H1 (cell line): ENCODE results near the gene CDH26. TPM values are rescaled to one million over a fixed set of nuclear protein-coding genes. Genes with fewer than 3 reads are reported as not detected.

Experiments used
- CTCF ChIA-PET: fragments of 300-600 bp; sonication (Branson Sonifier 250); formaldehyde crosslinking; loops from one replicate; lab custom pipeline; 2021; ENCODE audit not compliant: partially characterized antibody; lab: Charles Lee
- POLR2A ChIA-PET: fragments of 300-600 bp; sonication (Branson Sonifier 250); formaldehyde crosslinking; loops from one replicate; lab custom pipeline; 2021; ENCODE audit warnings: inconsistent platforms; ENCODE audit not compliant: partially characterized antibody; lab: Charles Lee
- DNase-seq, 2 experiments: peaks; one replicate each; pipeline versions ENCODE4 v3.0.0 to v3.0.0-alpha.2; 2010 to 2022; ENCODE audit warnings: low spot score in 2 of 2, low read depth in 1 of 2, mixed read lengths in 1 of 2
- FAIRE-seq: peaks from 2 replicates; lab custom pipeline; 2011; peaks lifted over from hg19 to GRCh38; lab: Jason Lieb, UNC
- H2AFZ ChIP-seq: 2 replicates; pipeline ENCODE4 v1.8.1; 2012; ENCODE audit warnings: low read length, inconsistent platforms
- H2AK5ac ChIP-seq: 2 replicates; pipeline ENCODE4 v1.6.1; 2013; ENCODE audit warnings: low read depth, low read length
- H2BK120ac ChIP-seq: replicated peaks from 2 replicates; pipeline ENCODE3; 2013; ENCODE audit warnings: low read depth, low read length, inconsistent platforms
- H2BK12ac ChIP-seq: 2 replicates; pipeline ENCODE4 v1.6.1; 2013; ENCODE audit warnings: low read depth, low read length
- H2BK15ac ChIP-seq: 2 replicates; pipeline ENCODE4 v1.6.1; 2013; ENCODE audit warnings: low read length
- H2BK20ac ChIP-seq: 2 replicates; pipeline ENCODE4 v1.6.1; 2013; ENCODE audit warnings: low read length
- H2BK5ac ChIP-seq: 2 replicates; pipeline ENCODE4 v1.6.1; 2013; ENCODE audit warnings: low read depth, low read length
- H3K14ac ChIP-seq: 2 replicates; pipeline ENCODE4 v1.6.1; 2013; ENCODE audit warnings: inconsistent platforms; ENCODE audit not compliant: insufficient read length
- H3K18ac ChIP-seq: 2 replicates; pipeline ENCODE4 v1.6.1; 2013; ENCODE audit warnings: low read length; ENCODE audit errors: extremely low read depth
- H3K23ac ChIP-seq: 2 replicates; pipeline ENCODE4 v1.6.1; 2013; ENCODE audit warnings: inconsistent platforms; ENCODE audit not compliant: insufficient read length
- H3K23me2 ChIP-seq: 2 replicates; pipeline ENCODE4 v1.6.1; 2013; ENCODE audit warnings: low read depth, low read length
- H3K27ac ChIP-seq: 2 replicates; pipeline ENCODE4 v1.6.1; 2011; ENCODE audit warnings: low read depth, low read length, inconsistent platforms
- H3K27me3 ChIP-seq, 4 experiments: replicated peaks in 1 of 4; 1 replicate in 1 of 4; 2 replicates in 3 of 4; pipeline versions ENCODE4 v1.6.1 to v1.8.1; 2011 to 2013; ENCODE audit warnings: low read length in 3 of 4, mild to moderate bottlenecking in 3 of 4, inconsistent platforms in 2 of 4, mixed read lengths in 2 of 4, moderate library complexity in 1 of 4; ENCODE audit not compliant: control insufficient read depth in 3 of 4, insufficient read depth in 3 of 4; ENCODE audit errors: extremely low read depth in 1 of 4
- H3K36me3 ChIP-seq, 4 experiments: 2 replicates each; pipeline versions ENCODE4 v1.6.1 to v1.8.1; 2011 to 2013; ENCODE audit warnings: mild to moderate bottlenecking in 4 of 4, low read length in 3 of 4, moderate library complexity in 2 of 4, control low read depth in 1 of 4, inconsistent platforms in 1 of 4; ENCODE audit not compliant: insufficient read depth in 4 of 4, control insufficient read depth in 2 of 4
- H3K4ac ChIP-seq: replicated peaks from 2 replicates; pipeline ENCODE3; 2013; ENCODE audit warnings: low read length, low read depth, mixed read lengths, inconsistent platforms; ENCODE audit not compliant: insufficient read length
- H3K4me1 ChIP-seq, 4 experiments: replicated peaks in 1 of 4; 1 replicate in 1 of 4; 2 replicates in 3 of 4; pipeline versions ENCODE4 v1.6.1 to v1.8.1; 2011 to 2013; ENCODE audit warnings: low read length in 3 of 4, inconsistent platforms in 2 of 4, mixed read lengths in 1 of 4; ENCODE audit not compliant: insufficient read depth in 4 of 4, control insufficient read depth in 3 of 4
- H3K4me2 ChIP-seq, 2 experiments: 2 replicates each; pipeline versions ENCODE4 v1.6.1 to v1.8.1; 2011 to 2013; ENCODE audit warnings: low read depth in 2 of 2, low read length in 2 of 2, control low read depth in 1 of 2, inconsistent platforms in 1 of 2, mild to moderate bottlenecking in 1 of 2; ENCODE audit not compliant: insufficient read depth in 1 of 2
- H3K4me3 ChIP-seq, 4 experiments: fragments of 200-600, 300-600 bp in 1 of 4; sonication (generic), shearing (Covaris generic), sonication (Bioruptor Twin) in 1 of 4; 2 replicates each; pipeline versions ENCODE4 v1.5.1 to v1.8.1; 2011 to 2016; ENCODE audit warnings: low read length in 4 of 4, low read depth in 3 of 4, control low read depth in 2 of 4, inconsistent platforms in 2 of 4, mild to moderate bottlenecking in 2 of 4, mixed read lengths in 1 of 4, moderate library complexity in 1 of 4; ENCODE audit not compliant: insufficient read depth in 2 of 4; ENCODE audit errors: extremely low read depth in 1 of 4
- H3K56ac ChIP-seq: replicated peaks from 2 replicates; pipeline ENCODE3; 2013; ENCODE audit warnings: low read depth, mild to moderate bottlenecking, mixed read lengths, low read length, inconsistent platforms; ENCODE audit not compliant: insufficient read length
- H3K79me1 ChIP-seq: 2 replicates; pipeline ENCODE4 v1.6.1; 2013; ENCODE audit warnings: low read depth, low read length, control low read depth
- H3K79me2 ChIP-seq, 2 experiments: 2 replicates each; pipeline versions ENCODE4 v1.6.1 to v1.8.1; 2012 to 2013; ENCODE audit warnings: low read length in 2 of 2, mild to moderate bottlenecking in 2 of 2, inconsistent platforms in 1 of 2; ENCODE audit not compliant: insufficient read depth in 2 of 2, control insufficient read depth in 1 of 2
- H3K9ac ChIP-seq, 4 experiments: replicated peaks in 1 of 4; 1 replicate in 1 of 4; 2 replicates in 3 of 4; pipeline versions ENCODE4 v1.6.1 to v1.8.1; 2011 to 2013; ENCODE audit warnings: low read depth in 3 of 4, low read length in 3 of 4, control low read depth in 2 of 4, mild to moderate bottlenecking in 2 of 4, moderate library complexity in 2 of 4, inconsistent platforms in 1 of 4; ENCODE audit errors: extremely low read depth in 1 of 4
- H3K9me3 ChIP-seq, 2 experiments: 2 replicates each; pipeline versions ENCODE4 v1.6.1 to v1.8.1; 2012 to 2013; ENCODE audit warnings: mild to moderate bottlenecking in 2 of 2, moderate library complexity in 2 of 2, control low read depth in 1 of 2, inconsistent platforms in 1 of 2, low read depth in 1 of 2, low read length in 1 of 2, mixed read lengths in 1 of 2; ENCODE audit not compliant: insufficient read depth in 2 of 2
- H4K20me1 ChIP-seq, 2 experiments: replicated peaks in 1 of 2; 2 replicates each; pipeline versions ENCODE3 to v1.8.1; 2011 to 2013; ENCODE audit warnings: inconsistent platforms in 2 of 2, low read length in 2 of 2, mild to moderate bottlenecking in 1 of 2; ENCODE audit not compliant: insufficient read depth in 2 of 2, control insufficient read depth in 1 of 2
- H4K5ac ChIP-seq: 2 replicates; pipeline ENCODE4 v1.6.1; 2013; ENCODE audit warnings: low read length, low read depth, mixed read lengths, inconsistent platforms; ENCODE audit not compliant: insufficient read length
- H4K8ac ChIP-seq: 2 replicates; pipeline ENCODE4 v1.8.0; 2013; ENCODE audit warnings: mild to moderate bottlenecking, moderate library complexity, low read length, inconsistent platforms; ENCODE audit not compliant: insufficient read depth; ENCODE audit errors: extremely low read depth
- H4K91ac ChIP-seq: replicated peaks from 2 replicates; pipeline ENCODE3; 2013; ENCODE audit warnings: low read length, mixed read lengths, inconsistent platforms; ENCODE audit not compliant: insufficient read length
- CHD2 ChIP-seq: IDR thresholded peaks from 2 replicates; pipeline ENCODE4 v1.6.1; 2012; ENCODE audit warnings: low read length, improper control_type of control experiment
- CTCF ChIP-seq, 3 experiments: IDR thresholded peaks; 1 replicate in 2 of 3; 2 replicates in 1 of 3; pipeline versions ENCODE4 v1.5.1 to v1.6.1; 2011; ENCODE audit warnings: low read length in 3 of 3, mild to moderate bottlenecking in 3 of 3, inconsistent platforms in 2 of 3, low read depth in 1 of 3, moderate library complexity in 1 of 3; ENCODE audit not compliant: insufficient read depth in 1 of 3; ENCODE audit errors: control extremely low read depth in 1 of 3
- FOSL1 ChIP-seq: IDR thresholded peaks from 2 replicates; pipeline ENCODE4 v1.6.1; 2011; ENCODE audit warnings: mild to moderate bottlenecking, low read depth, low read length, moderate library complexity; ENCODE audit not compliant: insufficient read depth
- KDM1A ChIP-seq: fragments of 200-600, 300-600 bp; sonication (generic); IDR thresholded peaks from 2 replicates; pipeline ENCODE4 v1.7.1; 2016; ENCODE audit warnings: mild to moderate bottlenecking, low read length, borderline replicate concordance
- POLR2AphosphoS5 ChIP-seq: IDR thresholded peaks from 2 replicates; pipeline ENCODE4 v1.6.1; 2011; ENCODE audit warnings: low read depth, low read length
- TAF1 ChIP-seq: IDR thresholded peaks from 2 replicates; pipeline ENCODE4 v1.6.1; 2011; ENCODE audit warnings: mild to moderate bottlenecking, low read depth, low read length
- TEAD4 ChIP-seq: IDR thresholded peaks from 2 replicates; pipeline ENCODE4 v1.6.1; 2012; ENCODE audit warnings: low read depth, low read length, inconsistent platforms, mixed read lengths
- USF2 ChIP-seq: IDR thresholded peaks from 2 replicates; pipeline ENCODE4 v1.6.1; 2011; ENCODE audit warnings: low read length, improper control_type of control experiment
- WGBS, 2 experiments: shearing (Covaris generic) in 1 of 2; methylation state at CpG; one replicate each; pipeline versions ENCODE4 v1.1.6 to v1.1.7; 2013 to 2015; ENCODE audit warnings: low lambda C conversion rate in 2 of 2, mixed read lengths in 2 of 2, inconsistent platforms in 1 of 2, low coverage in 1 of 2, missing lambda C conversion rate in 1 of 2; ENCODE audit not compliant: insufficient replicate concordance in 2 of 2, insufficient coverage in 1 of 2, insufficient read length in 1 of 2; ENCODE audit errors: extremely low coverage in 1 of 2, missing lambda C conversion rate in 1 of 2; 5-methylcytosine and 5-hydroxymethylcytosine counted together
- polyA plus RNA-seq, 7 experiments: library from polyadenylated mRNA; depleted of rRNA in 3 of 7; stranded (reverse) in 5 of 7; unstranded in 2 of 7; fragments of >200 nt in 5 of 7; fragments of 200-250 nt in 2 of 7; gene quantifications; 1 replicate in 5 of 7; 2 replicates in 1 of 7; 4 replicates in 1 of 7; pipeline versions ENCODE4 v1.2.1 to v1.2.3, GENCODE V29; 2011 to 2013; ENCODE audit warnings: missing spikeins in 2 of 7, mixed read lengths in 2 of 7
- total RNA-seq: library from RNA; stranded (reverse); fragmentation: NEBNext Ultra II Directional; extraction: Animal tissue kit (Norgen Biotek cat#: 25700); gene quantifications from 2 replicates; pipeline ENCODE4 v1.2.1, GENCODE V29; 2021

The CDH26 gene
- total and polyA plus RNA-seq, 2 of the 8 experiments (the other 6 are each of a cell fraction or from before 2014, with no cell fraction given): 1.5 to 1.7 TPM

GRCh38 chr20:59993736-59994430 lies 35.7 kb downstream of the CDH26 start:
- no peak overlapping the region for H3K56ac ChIP-seq
- peak overlapping the region; percentile 44 for H2BK120ac ChIP-seq
- CTCF ChIA-PET: interaction anchor here (0.8 to 4.1 kb wide), 5 partner anchors 9 to 64 kb away, joined by 3 to 12 read pairs (median 5); no protein-coding TSS in a partner anchor
- peak overlapping the region in 3 of 4 experiments; percentile 12 to 45 (median 37); a peak in 4 of 7 replicates for H3K9ac ChIP-seq
- H3K4ac ChIP-seq: no peak overlapping the region
- H3K36me3 ChIP-seq: no peaks in the 10 kb centered on the region
- DNase-seq (no peak), FAIRE-seq (no peak)
- no peak overlapping the region; the same call in 1 of the 2 replicates for H3K27ac ChIP-seq
- H3K4me3 ChIP-seq: peak overlapping the region; percentile 25 to 57 (median 40); a peak in 7 of 8 replicates
- peak overlapping the region; percentile 27 for H2BK12ac ChIP-seq
- H2AFZ ChIP-seq: peak overlapping the region; percentile 51; the same call in 1 of the 2 replicates
- peaks cover 8% of the 10 kb centered on the region for H3K23me2 ChIP-seq
- POLR2A ChIA-PET: interaction anchor here (0.9 kb wide), 1 partner anchor 54 kb away, joined by 3 read pairs; the partner anchor contains the start of genes FAM217B and PPP1R3D
- peaks cover 0 to 3% (median under 1%) of the 10 kb centered on the region in 4 experiments; a peak in 1 of 7 replicates for H3K27me3 ChIP-seq
- H3K23ac ChIP-seq: no peak overlapping the region
- H3K79me2 ChIP-seq: no peaks in the 10 kb centered on the region
- H2BK15ac ChIP-seq: no peak overlapping the region
- no peaks in the 10 kb centered on the region for H4K20me1 ChIP-seq
- H4K5ac ChIP-seq: peak overlapping the region; percentile 1
- peak overlapping the region; percentile 90; the same call in 1 of the 2 replicates for H2BK5ac ChIP-seq
- no peak overlapping the region for H3K14ac ChIP-seq
- no peaks in the 10 kb centered on the region for H3K9me3 ChIP-seq
- H4K8ac ChIP-seq: no peak overlapping the region
- peak overlapping the region; percentile 36 for H4K91ac ChIP-seq
- peaks cover 2 to 8% (median 5%) of the 10 kb centered on the region in 4 experiments; a peak in 5 of 7 replicates for H3K4me1 ChIP-seq
- H2BK20ac ChIP-seq: peak overlapping the region; percentile 44; the same call in 1 of the 2 replicates
- H3K4me2 ChIP-seq: peak overlapping the region; percentile 70 to 90
- 11% methylated on average over 18 of the region's 18 CpGs; no CpG with 5 or more reads in 1 of the 2 experiments for WGBS, 2 experiments
- no peak overlapping the region; the same call in 1 of the 2 replicates for H3K18ac ChIP-seq
- no peaks in the 10 kb centered on the region for H3K79me1 ChIP-seq
- H2AK5ac ChIP-seq: no peak overlapping the region
- TF ChIP-seq TAF1 (0 out of 2 replicates have a peak, but pooled peaks have one; percentile 2), CHD2 (no peak), CTCF (IDR thresholded peaks at IDR 0.05; ENCODE audit: control extremely low read depth in 1 of 3, insufficient read depth in 1 of 3, low read depth in 1 of 3, low read length in 3 of 3) (no peak), USF2 (no peak), FOSL1 (no peak), TEAD4 (no peak), POLR2AphosphoS5 (no peak), KDM1A (no peak)
